Ectodermal cell (in vitro differentiated cells): Measurements from ENCODE around the gene ARHGAP20.

Experiments used
- H3K27ac ChIP-seq: 2 replicates; pipeline ENCODE4 v1.7.0; 2013; ENCODE audit warnings: mild to moderate bottlenecking, low read depth, low read length; ENCODE audit not compliant: insufficient read depth, poor library complexity, severe bottlenecking
- H3K27me3 ChIP-seq: 2 replicates; pipeline ENCODE4 v1.7.0; 2013; ENCODE audit warnings: mild to moderate bottlenecking, low read length; ENCODE audit not compliant: insufficient read depth, control insufficient read depth, poor library complexity, severe bottlenecking
- H3K36me3 ChIP-seq: one replicate; pipeline ENCODE4 v1.7.0; 2013; ENCODE audit warnings: low read length; ENCODE audit not compliant: control insufficient read depth, insufficient read depth
- H3K4me1 ChIP-seq: one replicate; pipeline ENCODE4 v1.7.0; 2013; ENCODE audit warnings: low read length; ENCODE audit not compliant: control insufficient read depth, insufficient read depth
- H3K4me3 ChIP-seq: 2 replicates; pipeline ENCODE4 v1.7.0; 2013; ENCODE audit warnings: low read depth, low read length, control low read depth; ENCODE audit not compliant: insufficient read depth
- H3K9me3 ChIP-seq: 2 replicates; pipeline ENCODE4 v1.7.0; 2013; ENCODE audit warnings: mild to moderate bottlenecking, low read length, moderate library complexity; ENCODE audit not compliant: control insufficient read depth
- WGBS, 2 experiments: methylation state at CpG; one replicate each; pipeline ENCODE4 v1.1.7; 2013; ENCODE audit warnings: missing lambda C conversion rate in 2 of 2; 5-methylcytosine and 5-hydroxymethylcytosine counted together

ARHGAP20 gene

DNA sequence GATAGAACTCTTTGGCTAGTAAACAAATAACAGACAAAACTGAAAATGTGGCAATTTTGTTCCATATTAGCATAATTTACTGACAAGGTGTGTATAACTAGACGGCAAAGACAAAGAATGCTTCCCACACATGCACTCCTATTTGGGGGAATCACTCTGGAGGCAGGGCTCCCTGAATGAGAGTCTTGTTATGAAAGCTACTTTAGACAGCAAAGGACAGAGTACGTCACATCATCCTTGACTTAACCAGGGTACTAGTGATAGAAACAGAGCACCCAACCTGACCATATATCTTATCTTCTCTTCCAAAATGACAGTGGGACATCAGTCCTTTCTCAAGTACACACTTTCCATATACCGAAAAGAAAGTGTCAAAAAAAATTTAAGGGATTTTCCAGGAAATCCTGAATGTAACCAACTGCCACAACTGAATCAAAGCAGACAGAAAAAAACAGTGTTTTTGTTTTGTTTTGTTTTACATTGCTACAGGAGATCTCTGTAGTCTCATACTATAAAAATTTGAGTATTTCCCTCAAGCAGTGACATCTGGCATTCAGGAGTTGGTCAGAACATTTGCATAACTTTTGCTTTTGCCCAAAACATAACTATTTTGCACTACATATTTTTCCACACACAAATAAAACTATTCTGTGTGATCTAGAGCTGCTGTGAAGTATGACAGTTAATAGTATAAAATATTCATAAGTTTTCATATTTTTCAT is 98.9 kb downstream of the ARHGAP20 start:
- Histone ChIP-seq H3K4me1 (no peaks in the 10 kb centered on the region), H3K36me3 (no peaks in the 10 kb centered on the region), H3K9me3 (no peaks in the 10 kb centered on the region), H3K27ac (no peak overlapping the region), H3K27me3 (no peaks in the 10 kb centered on the region), H3K4me3 (no peak overlapping the region)
- WGBS, 2 experiments: 97% methylated on average over 3 of the region's 3 CpGs

DNA sequence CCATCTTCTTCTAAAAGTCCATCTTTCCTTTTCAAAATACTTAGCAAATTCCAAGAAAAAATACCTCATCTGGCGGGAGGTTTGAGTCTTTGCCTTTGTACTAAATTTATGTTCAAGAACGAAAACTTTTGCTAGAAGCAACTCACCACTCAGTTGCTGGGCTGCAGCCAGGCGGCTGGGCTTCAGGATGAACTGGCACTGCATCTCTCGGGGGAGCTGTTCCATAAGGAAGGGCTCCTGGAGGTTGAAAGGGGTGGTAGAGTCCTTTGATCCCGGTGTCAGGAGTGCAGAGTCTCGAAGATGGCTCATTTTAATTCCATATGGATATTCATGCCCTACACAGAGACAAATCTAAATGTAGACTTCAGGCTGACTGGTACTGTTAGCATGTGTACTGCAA is 105.8 kb downstream of the ARHGAP20 start:
- Histone ChIP-seq H3K4me3 (no peak overlapping the region), H3K27ac (no peak overlapping the region), H3K36me3 (no peaks in the 10 kb centered on the region), H3K4me1 (no peaks in the 10 kb centered on the region), H3K9me3 (no peaks in the 10 kb centered on the region), H3K27me3 (no peaks in the 10 kb centered on the region)
- WGBS, 2 experiments: 61 to 74% methylated on average over 6 of the region's 6 CpGs

DNA sequence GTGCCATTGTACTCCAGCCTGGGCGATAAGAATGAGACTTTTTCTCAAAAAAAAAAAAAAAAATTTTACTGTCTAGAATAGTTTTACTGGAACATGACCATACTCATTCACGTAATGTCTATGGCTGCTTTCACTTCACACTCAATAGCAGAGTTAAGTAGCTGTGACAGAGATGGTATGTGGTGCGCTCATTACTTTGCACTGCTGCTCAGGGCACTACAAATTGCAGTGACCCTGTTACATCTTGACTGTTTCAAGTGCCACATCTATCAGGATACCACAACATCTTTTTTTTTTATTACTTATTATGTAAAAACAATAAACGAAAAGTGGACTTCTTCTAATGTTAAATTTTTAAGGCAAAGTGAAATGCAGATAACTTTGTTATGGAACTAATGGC is 110.3 kb downstream of the ARHGAP20 start:
- Histone ChIP-seq H3K27me3 (no peaks in the 10 kb centered on the region), H3K36me3 (no peaks in the 10 kb centered on the region), H3K27ac (no peak overlapping the region), H3K4me3 (no peak overlapping the region), H3K9me3 (no peaks in the 10 kb centered on the region), H3K4me1 (no peaks in the 10 kb centered on the region)
- WGBS, 2 experiments: 92 to 93% methylated on average over 4 of the region's 4 CpGs

DNA sequence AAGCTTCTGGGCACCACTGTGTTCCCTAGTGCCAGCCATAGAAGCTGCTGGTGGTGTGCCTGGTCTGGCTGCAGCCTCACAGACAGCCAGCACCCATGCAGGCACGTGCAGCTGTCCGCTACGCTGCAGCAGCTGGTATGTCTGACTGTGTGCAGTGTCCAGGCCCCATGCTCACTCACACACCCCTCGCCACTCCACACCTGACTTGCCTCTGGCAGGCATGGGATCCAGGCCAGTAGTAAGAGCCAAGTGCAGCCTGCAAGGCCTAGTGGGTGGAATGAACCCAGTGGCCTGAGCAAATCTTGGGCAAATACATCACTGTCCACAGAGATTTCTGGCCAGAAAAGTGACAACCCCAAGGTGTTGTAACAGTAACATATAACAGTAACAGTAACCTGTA is 111.9 kb downstream of the ARHGAP20 start:
- Histone ChIP-seq H3K4me3 (no peak overlapping the region), H3K27ac (no peak overlapping the region), H3K4me1 (no peaks in the 10 kb centered on the region), H3K9me3 (no peaks in the 10 kb centered on the region), H3K36me3 (no peaks in the 10 kb centered on the region), H3K27me3 (no peaks in the 10 kb centered on the region)
- 94 to 97% methylated on average over 4 of the region's 4 CpGs for WGBS, 2 experiments

DNA sequence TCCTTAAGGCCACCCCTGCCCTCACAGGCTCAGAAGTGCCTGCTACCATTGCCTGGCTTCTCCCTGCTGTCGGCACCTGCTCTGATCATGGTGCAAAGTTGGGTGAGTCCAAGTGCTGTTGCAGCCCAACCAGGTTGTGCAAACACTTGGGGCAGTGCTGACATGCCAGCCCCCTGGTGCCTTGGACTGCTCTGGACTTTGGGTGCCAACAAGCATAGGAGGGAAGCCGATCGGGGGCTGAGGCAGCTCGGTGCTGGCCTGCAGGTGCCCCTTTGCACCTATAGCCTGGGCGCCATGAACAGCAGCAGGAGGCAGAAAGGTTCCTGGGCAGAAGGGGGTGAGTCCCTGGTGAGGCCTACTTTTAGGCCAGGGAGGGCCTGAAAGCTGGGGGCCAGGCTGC is 113.0 kb downstream of the ARHGAP20 start:
- H3K4me1 ChIP-seq: no peaks in the 10 kb centered on the region
- no peak overlapping the region for H3K4me3 ChIP-seq
- H3K36me3 ChIP-seq: no peaks in the 10 kb centered on the region
- 90 to 97% methylated on average over 5 of the region's 5 CpGs for WGBS, 2 experiments
- no peaks in the 10 kb centered on the region for H3K27me3 ChIP-seq
- H3K9me3 ChIP-seq: no peaks in the 10 kb centered on the region
- H3K27ac ChIP-seq: no peak overlapping the region

DNA sequence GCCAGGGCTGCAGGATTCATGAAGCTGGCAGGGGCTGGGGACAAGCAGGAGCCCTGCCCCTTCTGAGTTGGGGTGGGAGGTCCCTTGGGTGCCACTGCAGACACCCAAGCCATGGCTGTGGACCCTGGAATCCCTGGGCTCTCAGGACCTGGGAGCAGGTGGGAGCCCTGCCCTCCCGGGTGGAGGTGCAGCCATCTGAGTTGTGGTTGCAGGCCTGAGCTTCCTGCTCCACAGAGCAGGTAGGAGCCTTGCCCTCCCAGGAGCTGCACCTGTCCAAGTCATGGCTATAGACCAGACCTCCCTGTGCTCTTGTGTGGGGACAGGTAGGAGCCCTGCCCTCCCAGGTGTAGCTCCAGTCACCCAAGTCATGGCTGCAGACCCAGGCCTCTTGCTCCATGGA is 113.5 kb downstream of the ARHGAP20 start:
- no peaks in the 10 kb centered on the region for H3K9me3 ChIP-seq
- no peaks in the 10 kb centered on the region for H3K27me3 ChIP-seq
- H3K36me3 ChIP-seq: no peaks in the 10 kb centered on the region
- 96% methylated on average over 1 of the region's 1 CpG for WGBS, 2 experiments
- H3K4me3 ChIP-seq: no peak overlapping the region
- no peaks in the 10 kb centered on the region for H3K4me1 ChIP-seq
- no peak overlapping the region for H3K27ac ChIP-seq

DNA sequence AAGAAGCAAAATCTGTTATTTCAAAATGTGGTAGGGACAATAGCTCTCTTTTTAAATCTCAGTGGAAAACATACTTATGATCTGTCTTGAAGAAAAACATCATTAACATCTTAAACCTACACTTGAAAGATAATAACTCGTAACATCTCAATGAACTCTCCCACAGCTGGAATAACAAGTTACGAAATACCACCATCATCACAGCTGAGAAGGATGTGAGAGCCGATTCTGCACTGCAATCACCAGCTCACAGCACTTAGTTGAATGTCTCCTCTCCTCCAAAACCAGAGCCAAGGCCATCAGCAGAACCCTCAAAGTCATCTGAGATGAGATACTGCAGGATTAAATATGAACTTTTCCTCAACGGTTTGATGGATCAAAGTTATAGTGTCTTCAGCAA is 124.3 kb downstream of the ARHGAP20 start:
- no peak overlapping the region for H3K4me3 ChIP-seq
- H3K27ac ChIP-seq: no peak overlapping the region
- H3K36me3 ChIP-seq: no peaks in the 10 kb centered on the region
- H3K9me3 ChIP-seq: no peaks in the 10 kb centered on the region
- WGBS, 2 experiments: 77 to 78% methylated on average over 3 of the region's 4 CpGs
- no peaks in the 10 kb centered on the region for H3K4me1 ChIP-seq
- H3K27me3 ChIP-seq: no peaks in the 10 kb centered on the region

DNA sequence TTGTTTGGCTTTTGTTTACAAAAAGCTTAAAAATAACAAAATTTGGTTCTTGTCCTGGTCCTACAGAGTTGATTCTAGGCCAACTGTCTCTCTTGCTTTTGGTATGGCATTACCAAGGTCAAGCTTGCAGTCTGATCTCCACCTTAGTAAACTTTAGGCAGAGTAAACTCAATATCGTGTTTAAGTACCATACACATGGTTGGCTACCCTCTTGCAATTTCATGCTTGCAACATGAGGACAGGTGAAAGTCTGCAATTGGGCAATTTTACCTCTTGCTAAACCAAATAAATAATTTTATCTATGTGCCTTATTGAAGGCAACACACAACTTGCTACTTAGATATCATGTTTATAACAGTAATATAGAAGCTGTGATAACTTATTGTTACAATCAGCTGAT is 125.1 kb downstream of the ARHGAP20 start:
- no peaks in the 10 kb centered on the region for H3K36me3 ChIP-seq
- no peak overlapping the region for H3K4me3 ChIP-seq
- no peak overlapping the region for H3K27ac ChIP-seq
- H3K9me3 ChIP-seq: no peaks in the 10 kb centered on the region
- WGBS, 2 experiments: 94 to 95% methylated on average over 1 of the region's 1 CpG
- no peaks in the 10 kb centered on the region for H3K4me1 ChIP-seq
- H3K27me3 ChIP-seq: no peaks in the 10 kb centered on the region

DNA sequence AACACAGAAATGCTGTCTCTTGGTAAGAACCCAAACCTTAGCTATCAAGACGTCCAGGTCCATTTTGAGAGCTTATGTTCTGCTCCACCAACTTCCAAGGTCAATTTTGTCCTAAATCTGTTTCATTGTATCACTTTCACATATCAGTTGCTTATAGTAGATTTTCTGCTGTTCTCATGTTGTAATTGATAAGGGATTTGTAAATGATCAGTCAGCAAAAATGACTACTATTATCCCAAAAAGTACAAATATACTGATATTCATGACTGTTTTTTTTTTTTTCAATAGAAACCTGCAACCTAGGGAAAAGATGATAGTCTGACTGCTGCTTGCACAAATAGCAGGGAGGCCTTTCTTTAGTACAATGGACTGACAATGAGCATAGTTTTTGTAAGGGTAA is 128.1 kb downstream of the ARHGAP20 start:
- Histone ChIP-seq H3K4me3 (no peak overlapping the region), H3K9me3 (no peaks in the 10 kb centered on the region), H3K27ac (no peak overlapping the region), H3K4me1 (no peaks in the 10 kb centered on the region), H3K27me3 (no peaks in the 10 kb centered on the region), H3K36me3 (no peaks in the 10 kb centered on the region)
- 82 to 86% methylated on average over 1 of the region's 1 CpG for WGBS, 2 experiments

DNA sequence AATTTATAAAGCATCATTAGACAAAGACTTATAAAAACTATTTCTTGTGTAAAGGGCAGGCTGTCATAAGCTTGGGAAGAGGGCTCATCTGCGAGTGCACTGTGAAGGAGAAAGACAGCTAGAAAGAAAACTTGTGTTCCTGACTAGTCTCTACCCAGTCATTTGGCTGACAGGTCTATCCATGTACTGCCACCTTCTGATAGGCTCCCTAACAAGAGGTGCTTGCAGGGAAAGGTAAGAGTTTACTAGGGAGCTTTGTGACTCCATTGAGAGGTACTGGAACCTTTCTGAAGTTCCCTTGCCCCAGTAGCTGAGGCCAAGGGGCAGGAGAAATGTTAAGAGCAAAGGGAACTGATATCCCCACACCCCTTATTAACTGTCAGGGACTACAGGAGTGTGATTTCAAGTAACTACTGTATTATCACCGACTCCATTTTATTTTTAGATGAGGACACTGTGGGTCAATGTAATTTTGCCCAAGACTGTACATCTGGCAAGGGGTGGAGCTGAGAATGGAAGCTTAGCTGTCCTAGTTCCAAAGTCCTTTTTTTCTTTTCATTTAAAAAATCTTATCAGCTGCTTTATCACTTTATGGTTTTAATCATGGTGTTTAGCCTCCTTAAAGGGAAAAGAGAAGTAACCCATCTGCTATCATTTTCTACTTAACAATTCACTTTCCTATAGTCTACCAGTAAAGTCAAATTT is 129.4 kb downstream of the ARHGAP20 start:
- Histone ChIP-seq H3K36me3 (no peaks in the 10 kb centered on the region), H3K27ac (no peak overlapping the region)

More for the DNA sequence above, 129.4 kb downstream of the ARHGAP20 start:
- 82 to 84% methylated on average over 1 to 2 of the region's 2 CpGs for WGBS, 2 experiments
- Histone ChIP-seq H3K9me3 (no peaks in the 10 kb centered on the region), H3K4me3 (no peak overlapping the region), H3K27me3 (no peaks in the 10 kb centered on the region), H3K4me1 (no peaks in the 10 kb centered on the region)
